ENCODE data around the gene DDX47. TPM values are rescaled to one million over a fixed set of nuclear protein-coding genes. Genes with fewer than 3 reads are reported as not detected.
"Not testable (repeated sequence)": the region's sequence is repeated elsewhere in the genome, so short reads cannot be mapped to it uniquely, and the experiment has no call there.

Gene DDX47
- total and polyA plus RNA-seq, 10 donors = 34.0 to 58.1 (median 42.0) TPM

- Histone ChIP-seq H3K4me1 (peaks cover 0 to 8% (median 0%) of the 10 kb centered on the region in 6 donors), H3K27ac (no peak overlapping the region), H3K4me3 (no peak overlapping the region), H3K9me3 (no peaks in the 10 kb centered on the region), H3K27me3 (replicated peaks in 1 of 7) (no peaks in the 10 kb centered on the region), H3K36me3 (peaks cover 0 to 3% (median 0%) of the 10 kb centered on the region in 6 donors)
- intact Hi-C loops (cut with DNase I; ENCODE audit: low total_unique reads) = no loop called here
- TF ChIP-seq CTCF (IDR thresholded peaks at IDR 0.05 in 8 of 11, conservative IDR thresholded peaks at IDR 0.05 in 3 of 11) = no peak
- TF ChIP-seq POLR2A (IDR thresholded peaks at IDR 0.05) = no peak
- no peak for TF ChIP-seq POLR2AphosphoS5 (IDR thresholded peaks at IDR 0.05)
- 74 to 90% (median 81%) methylated on average over 5 of the region's 5 CpGs for WGBS, 5 donors
- DNase-seq = no peak
These were observed 26.9 kb downstream of the DDX47 start for GRCh38 chr12:12839873-12840579.

- TF ChIP-seq CTCF (IDR thresholded peaks at IDR 0.05 in 8 of 11, conservative IDR thresholded peaks at IDR 0.05 in 3 of 11) = no peak
- no peak for TF ChIP-seq POLR2A (IDR thresholded peaks at IDR 0.05)
- TF ChIP-seq POLR2AphosphoS5 (IDR thresholded peaks at IDR 0.05) = no peak
- DNase-seq = no peak
- Histone ChIP-seq H3K4me3 (no peak overlapping the region), H3K36me3 (peaks cover 0 to under 1% (median 0%) of the 10 kb centered on the region in 6 donors), H3K27me3 (replicated peaks in 1 of 7) (no peaks in the 10 kb centered on the region), H3K9me3 (no peaks in the 10 kb centered on the region), H3K27ac (no peak overlapping the region), H3K4me1 (peaks cover 0 to 8% (median 0%) of the 10 kb centered on the region in 6 donors)
- WGBS, 5 donors = 91 to 99% (median 96%) methylated on average over 5 of the region's 5 CpGs
- intact Hi-C loops (cut with DNase I; ENCODE audit: low total_unique reads) = no loop called here
These were observed 27.4 kb downstream of the DDX47 start for GRCh38 chr12:12840580-12840899.

- not testable (repeated sequence) for H3K27me3 ChIP-seq (replicated peaks in 1 of 7)
- WGBS, 5 donors = 92 to 98% (median 96%) methylated on average over 13 of the region's 13 CpGs
These were observed 28.3 kb downstream of the DDX47 start for GRCh38 chr12:12841428-12841827.

GRCh38 chr12:12845794-12846243 is 32.7 kb downstream of the DDX47 start:
- Histone ChIP-seq H3K36me3 (no peaks in the 10 kb centered on the region), H3K27ac (no peak overlapping the region), H3K9me3 (peaks cover 0 to 5% (median 0%) of the 10 kb centered on the region in 8 donors), H3K4me3 (no peak overlapping the region), H3K27me3 (replicated peaks in 1 of 7) (no peaks in the 10 kb centered on the region), H3K4me1 (no peaks in the 10 kb centered on the region)
- intact Hi-C loops (cut with DNase I; ENCODE audit: low total_unique reads) = no loop called here
- TF ChIP-seq CTCF (IDR thresholded peaks at IDR 0.05 in 8 of 11, conservative IDR thresholded peaks at IDR 0.05 in 3 of 11) (no peak), POLR2A (IDR thresholded peaks at IDR 0.05) (no peak), POLR2AphosphoS5 (IDR thresholded peaks at IDR 0.05) (no peak)
- WGBS, 5 donors = 86 to 92% (median 92%) methylated on average over 4 of the region's 4 CpGs
- no peak for DNase-seq

More at GRCh38 chr12:12841428-12841827, 28.3 kb downstream of the DDX47 start:
- intact Hi-C loops (cut with DNase I; ENCODE audit: low total_unique reads); H3K4me1 ChIP-seq; H3K4me3 ChIP-seq; DNase-seq; H3K27ac ChIP-seq; H3K36me3 ChIP-seq; H3K9me3 ChIP-seq: not testable (repeated sequence)

GRCh38 chr12:12846780-12847179 is 33.6 kb downstream of the DDX47 start:
- intact Hi-C loops (cut with DNase I; ENCODE audit: low total_unique reads); H3K27me3 ChIP-seq (replicated peaks in 1 of 7); H3K27ac ChIP-seq; H3K36me3 ChIP-seq; DNase-seq; H3K4me3 ChIP-seq; H3K4me1 ChIP-seq: not testable (repeated sequence)
- whole genome bisulfite sequencing, 5 donors = 92 to 96% (median 94%) methylated on average over 3 of the region's 3 CpGs
- peaks cover 0 to 12% (median 0%) of the 10 kb centered on the region in 8 donors for H3K9me3 ChIP-seq
